ENCODE measurements around the gene OR6Y1. TPM values are rescaled to one million over a fixed set of nuclear protein-coding genes. Genes with fewer than 3 reads are reported as not detected.

Gene OR6Y1
- total RNA-seq, 1 experiment from 2014 or later = not detected

DNA sequence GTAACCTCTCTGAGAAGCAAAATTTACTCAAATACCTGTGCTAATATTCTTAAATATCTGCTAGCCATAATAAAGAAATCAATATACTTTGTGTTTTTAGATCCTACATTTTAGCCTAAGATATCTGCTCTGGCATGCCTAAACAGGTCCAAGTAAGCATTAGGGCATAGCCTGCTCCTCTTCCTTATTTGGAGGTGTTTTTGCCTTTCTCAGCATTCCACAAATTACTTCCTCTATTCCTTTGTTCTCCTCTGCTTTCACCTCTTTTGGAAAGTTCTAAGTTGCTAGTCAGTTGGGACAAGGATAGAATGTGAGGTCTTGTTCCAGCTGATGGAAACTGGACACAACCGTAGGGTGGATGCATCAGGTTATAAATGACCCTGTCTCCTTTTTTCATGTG lies 32.7 kb upstream of the OR6Y1 start:
- Histone ChIP-seq H3K4me3 (ENCODE audit: low read length) (no peak overlapping the region), H3K9me2 (replicated peaks; ENCODE audit: low read length) (no peaks in the 10 kb centered on the region), H3K27ac (ENCODE audit: low read length) (no peak overlapping the region), H3K27me3 (ENCODE audit: low read length) (no peaks in the 10 kb centered on the region), H4K20me1 (ENCODE audit: low read length) (no peaks in the 10 kb centered on the region), H3K9me3 (ENCODE audit: low read length) (0 out of 2 replicates have a peak, but pooled peaks cover 4% of the 10 kb centered on the region), H3K36me3 (ENCODE audit: low read depth, low read length) (no peaks in the 10 kb centered on the region), H3K4me1 (ENCODE audit: insufficient read depth, low read length) (no peaks in the 10 kb centered on the region), H3F3A (ENCODE audit: low read length, unreplicated experiment) (no peaks in the 10 kb centered on the region), H3K79me2 (ENCODE audit: low read length) (no peaks in the 10 kb centered on the region), H3K4me2 (ENCODE audit: low read length) (no peak overlapping the region), H3K9ac (ENCODE audit: low read length) (no peak overlapping the region), H2AFZ (ENCODE audit: low read length) (no peak overlapping the region)
- no peak for DNase-seq
- CTCF ChIA-PET = no interaction called here
- POLR2A ChIA-PET (ENCODE audit: unreplicated experiment) = no interaction called here
- BruUV-seq (replicated peaks) = no TSS peak
- intact Hi-C loops (cut with micrococcal nuclease) = no loop called here
- no peak for ATAC-seq
- TF ChIP-seq EZH2 (IDR thresholded peaks at IDR 0.05; ENCODE audit: low read length, unreplicated experiment) (no peak), EZH2phosphoT487 (IDR thresholded peaks at IDR 0.05; ENCODE audit: borderline replicate concordance, low read length) (no peak)
- TF ChIP-seq, protein P1, sequence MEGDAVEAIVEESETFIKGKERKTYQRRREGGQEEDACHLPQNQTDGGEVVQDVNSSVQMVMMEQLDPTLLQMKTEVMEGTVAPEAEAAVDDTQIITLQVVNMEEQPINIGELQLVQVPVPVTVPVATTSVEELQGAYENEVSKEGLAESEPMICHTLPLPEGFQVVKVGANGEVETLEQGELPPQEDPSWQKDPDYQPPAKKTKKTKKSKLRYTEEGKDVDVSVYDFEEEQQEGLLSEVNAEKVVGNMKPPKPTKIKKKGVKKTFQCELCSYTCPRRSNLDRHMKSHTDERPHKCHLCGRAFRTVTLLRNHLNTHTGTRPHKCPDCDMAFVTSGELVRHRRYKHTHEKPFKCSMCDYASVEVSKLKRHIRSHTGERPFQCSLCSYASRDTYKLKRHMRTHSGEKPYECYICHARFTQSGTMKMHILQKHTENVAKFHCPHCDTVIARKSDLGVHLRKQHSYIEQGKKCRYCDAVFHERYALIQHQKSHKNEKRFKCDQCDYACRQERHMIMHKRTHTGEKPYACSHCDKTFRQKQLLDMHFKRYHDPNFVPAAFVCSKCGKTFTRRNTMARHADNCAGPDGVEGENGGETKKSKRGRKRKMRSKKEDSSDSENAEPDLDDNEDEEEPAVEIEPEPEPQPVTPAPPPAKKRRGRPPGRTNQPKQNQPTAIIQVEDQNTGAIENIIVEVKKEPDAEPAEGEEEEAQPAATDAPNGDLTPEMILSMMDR (conservative IDR thresholded peaks at IDR 0.05; ENCODE audit: low read depth, low read length) = no peak

DNA sequence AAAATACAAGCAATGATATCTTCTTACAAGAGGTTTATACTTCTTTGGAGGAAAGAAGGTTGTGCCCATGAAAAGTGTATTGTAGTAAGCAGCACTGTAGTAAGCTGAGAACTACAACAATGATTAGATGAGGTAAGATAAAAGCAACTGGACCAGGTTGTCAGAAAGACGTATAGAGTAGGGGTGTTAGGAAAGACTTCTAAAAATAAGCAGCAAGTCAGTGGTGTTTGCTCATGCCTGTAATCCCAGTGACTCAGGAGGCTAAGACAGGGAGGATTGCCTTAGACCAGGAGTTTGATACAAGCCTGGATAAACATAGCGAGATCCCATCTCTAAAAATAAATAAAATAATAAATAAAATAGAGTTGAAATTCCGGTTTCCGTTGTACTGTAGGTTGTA lies 29.8 kb upstream of the OR6Y1 start:
- ATAC-seq (no peak), DNase-seq (no peak)
- Histone ChIP-seq H3K79me2 (ENCODE audit: low read length) (no peaks in the 10 kb centered on the region), H3K36me3 (ENCODE audit: low read depth, low read length) (no peaks in the 10 kb centered on the region), H3K4me1 (ENCODE audit: insufficient read depth, low read length) (no peaks in the 10 kb centered on the region), H3K9ac (ENCODE audit: low read length) (no peak overlapping the region), H3K9me2 (replicated peaks; ENCODE audit: low read length) (no peaks in the 10 kb centered on the region), H2AFZ (ENCODE audit: low read length) (no peak overlapping the region), H3K27ac (ENCODE audit: low read length) (no peak overlapping the region), H3K4me2 (ENCODE audit: low read length) (no peak overlapping the region), H3K9me3 (ENCODE audit: low read length) (no peaks in the 10 kb centered on the region), H3K27me3 (ENCODE audit: low read length) (no peaks in the 10 kb centered on the region), H3K4me3 (ENCODE audit: low read length) (no peak overlapping the region), H4K20me1 (ENCODE audit: low read length) (no peaks in the 10 kb centered on the region), H3F3A (ENCODE audit: low read length, unreplicated experiment) (no peaks in the 10 kb centered on the region)
- intact Hi-C loops (cut with micrococcal nuclease) = no loop called here
- TF ChIP-seq EZH2phosphoT487 (IDR thresholded peaks at IDR 0.05; ENCODE audit: borderline replicate concordance, low read length) = no peak
- TF ChIP-seq EZH2 (IDR thresholded peaks at IDR 0.05; ENCODE audit: low read length, unreplicated experiment) = no peak
- TF ChIP-seq, protein P1 (conservative IDR thresholded peaks at IDR 0.05; ENCODE audit: low read depth, low read length) = no peak
- ChIA-PET CTCF (no interaction called here), POLR2A (ENCODE audit: unreplicated experiment) (no interaction called here)
- BruUV-seq (replicated peaks) = no TSS peak

DNA sequence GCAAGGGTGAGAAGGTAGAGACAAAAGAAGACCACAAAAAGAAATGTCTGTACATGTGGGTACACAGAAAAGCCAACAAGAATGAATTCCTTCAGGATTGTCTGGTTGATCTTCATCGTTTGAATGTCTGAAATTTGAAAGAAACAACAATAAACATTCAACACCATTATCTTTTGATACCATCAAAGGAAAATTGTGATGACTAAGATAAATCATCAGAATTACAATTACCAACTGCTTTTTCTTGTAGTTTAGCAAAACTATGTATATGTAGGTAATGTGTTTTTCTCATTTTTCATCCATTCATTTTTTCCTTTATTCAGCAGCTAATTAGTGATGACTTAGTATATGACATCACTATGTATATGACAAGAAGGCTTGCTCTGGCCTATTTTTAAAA lies 25.5 kb upstream of the OR6Y1 start, which contains the start of gene OR10X1:
Gene OR10X1, minus strand, starts transcription at position 167 of the 400 bp plus-strand sequence. Its CDS starts 0 bp downstream, at position 167.
- H3F3A ChIP-seq (ENCODE audit: low read length, unreplicated experiment) = no peaks in the 10 kb centered on the region
- H3K4me3 ChIP-seq (ENCODE audit: low read length) = no peak within 1 kb of the TSS
- TF ChIP-seq EZH2phosphoT487 (IDR thresholded peaks at IDR 0.05; ENCODE audit: borderline replicate concordance, low read length) (no peak), EZH2 (IDR thresholded peaks at IDR 0.05; ENCODE audit: low read length, unreplicated experiment) (no peak)
- TF ChIP-seq, protein P1 (conservative IDR thresholded peaks at IDR 0.05; ENCODE audit: low read depth, low read length) = no peak
- H4K20me1 ChIP-seq (ENCODE audit: low read length) = no peaks in the 10 kb centered on the region
- H3K36me3 ChIP-seq (ENCODE audit: low read depth, low read length) = no peaks in the 10 kb centered on the region
- POLR2A ChIA-PET (ENCODE audit: unreplicated experiment) = no interaction called here
- CTCF ChIA-PET = no interaction called here
- no peak within 1 kb of the TSS for H3K27ac ChIP-seq (ENCODE audit: low read length)
- DNase-seq = no peak
- intact Hi-C loops (cut with micrococcal nuclease) = no loop called here
- H3K9ac ChIP-seq (ENCODE audit: low read length) = no peak within 1 kb of the TSS
- H3K27me3 ChIP-seq (ENCODE audit: low read length) = peaks cover 10% of the 10 kb centered on the region
- no peaks in the 10 kb centered on the region for H3K9me3 ChIP-seq (ENCODE audit: low read length)
- H3K4me1 ChIP-seq (ENCODE audit: insufficient read depth, low read length) = no peaks in the 10 kb centered on the region
- no peak within 1 kb of the TSS for H2AFZ ChIP-seq (ENCODE audit: low read length)
- H3K4me2 ChIP-seq (ENCODE audit: low read length) = no peak within 1 kb of the TSS
- H3K79me2 ChIP-seq (ENCODE audit: low read length) = no peaks in the 10 kb centered on the region
- H3K9me2 ChIP-seq (replicated peaks; ENCODE audit: low read length) = no peaks in the 10 kb centered on the region
- no TSS peak for BruUV-seq (replicated peaks)
- no peak for ATAC-seq
